Stimulated activated CD4-positive, alpha-beta T cell treated with anti-CD3 and anti-CD28 coated beads, Interleukin-4, amount 100 ng/mL, for 48 hours (primary cell): ENCODE results near the gene NEK6.

Source experiments
- DNase-seq, 2 donors: peaks; one replicate each; pipeline ENCODE4 v3.0.0-alpha.2; 2020; ENCODE audit warnings: low read depth in 2 of 2

The NEK6 gene

DNA sequence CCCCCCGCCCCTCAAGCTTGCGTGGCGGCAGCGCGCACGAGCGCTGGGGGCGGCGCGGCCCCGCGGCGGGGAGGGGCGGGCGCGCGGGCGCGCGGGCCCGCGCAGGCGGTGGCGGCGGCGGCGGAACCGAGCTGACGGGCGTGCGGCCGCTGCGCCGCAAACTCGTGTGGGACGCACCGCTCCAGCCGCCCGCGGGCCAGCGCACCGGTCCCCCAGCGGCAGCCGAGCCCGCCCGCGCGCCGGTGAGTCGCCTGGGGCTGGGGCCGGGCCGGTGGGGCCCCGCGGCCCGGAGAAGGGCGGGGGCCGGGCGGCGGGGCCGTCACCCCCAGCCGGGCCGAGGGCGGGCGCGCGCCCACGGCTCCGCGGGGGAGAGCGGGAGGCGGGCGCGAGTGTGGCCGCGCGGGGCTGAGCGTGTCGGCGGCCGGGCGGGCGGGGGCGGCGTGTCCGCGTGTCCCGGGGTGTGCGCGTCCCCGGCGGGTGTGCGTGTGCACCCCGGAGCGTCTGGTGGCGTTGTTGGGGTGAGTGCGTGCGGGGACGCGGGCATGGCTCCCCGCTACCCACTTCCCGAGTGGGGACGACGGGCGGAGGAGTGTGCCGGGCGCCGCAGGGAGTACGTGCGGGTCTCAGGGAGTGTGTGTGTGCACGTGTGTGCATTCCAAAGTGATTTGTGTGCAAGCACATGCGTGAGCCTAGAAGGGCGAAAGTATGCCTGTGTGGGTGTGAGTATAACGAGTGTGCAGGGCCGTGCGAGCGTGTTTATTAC, at the start of gene NEK6:
Gene NEK6, plus strand, starts transcription at position 106 of the 763 bp plus-strand sequence. CDS start 44,016 bp downstream, outside the sequence.
- no peak for DNase-seq

GRCh38 chr9:124208571-124208970, 49.2 kb upstream of the NEK6 start:
- DNase-seq = no peak

DNA sequence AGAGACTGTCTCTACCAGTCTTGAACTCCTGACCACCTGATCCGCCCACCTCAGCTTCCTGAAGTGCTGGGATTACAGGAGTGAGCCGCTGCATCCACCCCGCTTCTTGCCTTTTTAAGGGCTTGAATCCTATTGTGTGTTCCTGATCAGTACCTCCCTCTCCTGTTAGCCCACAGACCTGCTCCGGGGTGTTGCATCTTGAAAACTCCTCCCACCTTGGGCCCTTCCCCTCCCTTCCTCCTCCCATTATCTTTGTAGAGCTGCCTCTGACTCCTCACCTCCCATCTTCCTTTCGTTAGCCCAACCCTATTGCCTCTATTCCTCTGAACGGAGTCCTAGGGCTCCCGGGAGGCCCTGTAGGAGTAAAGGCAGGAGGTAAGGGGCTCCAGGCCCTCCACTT, 48.5 kb upstream of the NEK6 start:
- no peak for DNase-seq

DNA sequence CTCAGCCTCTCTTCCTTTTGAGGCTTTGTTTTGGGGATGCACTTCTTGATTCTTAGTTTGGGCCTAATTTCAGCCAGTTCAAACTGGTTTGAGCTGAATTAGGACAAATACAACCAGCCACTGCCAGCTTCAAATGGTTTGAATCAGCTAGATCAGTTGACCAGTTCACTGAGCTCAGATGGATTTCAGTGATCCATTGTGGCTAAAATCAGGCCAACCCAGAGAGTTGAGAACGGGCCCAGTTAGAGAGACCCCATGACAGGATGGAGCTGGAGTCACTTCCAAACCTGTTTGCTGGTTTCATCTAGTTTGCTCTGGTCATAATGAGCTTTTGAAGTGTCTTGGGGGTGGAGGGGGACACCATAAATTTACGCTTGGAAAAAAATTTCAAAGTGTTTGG, 48.0 kb upstream of the NEK6 start:
- no peak for DNase-seq

DNA sequence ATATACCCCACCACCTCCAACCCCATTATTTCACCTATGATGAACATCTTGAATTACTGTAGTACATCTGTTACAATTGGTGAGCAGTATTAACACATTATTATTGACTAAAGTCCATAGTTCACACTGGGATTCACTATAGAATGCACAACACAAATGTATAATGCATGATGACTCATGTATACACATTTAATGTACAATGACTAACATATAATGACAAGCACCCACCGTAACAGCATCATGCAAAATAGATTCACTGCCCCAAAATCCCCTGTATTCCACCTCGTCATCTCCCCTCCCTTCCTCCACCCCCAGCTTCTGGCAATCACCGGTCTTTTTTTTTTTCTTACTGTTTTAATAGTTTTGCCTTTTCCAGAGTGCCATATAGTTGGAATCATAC, 47.1 kb upstream of the NEK6 start:
- peak in 1 of 2 donors; percentile 49 for DNase-seq

GRCh38 chr9:124212381-124213050, 45.2 kb upstream of the NEK6 start:
- DNase-seq = no peak

DNA sequence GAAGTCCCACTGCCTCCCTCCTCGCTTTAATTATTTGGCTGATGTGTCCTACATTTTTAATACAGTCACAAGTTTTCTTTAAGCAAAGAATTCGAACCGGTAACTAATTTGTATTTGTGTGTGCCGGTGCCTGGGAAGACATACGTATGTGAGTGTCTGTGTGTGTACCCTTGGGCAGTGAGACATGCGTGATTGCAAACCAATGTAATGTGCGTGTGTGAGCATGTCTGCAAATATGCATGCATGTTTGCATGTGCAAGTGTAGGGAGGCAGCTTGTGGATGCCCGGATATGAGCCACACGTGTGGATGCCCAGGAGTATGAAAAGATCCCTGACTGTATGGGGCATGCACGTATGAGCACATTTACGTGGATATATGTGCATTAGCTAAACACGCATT, 44.4 kb upstream of the NEK6 start:
- no peak for DNase-seq

DNA sequence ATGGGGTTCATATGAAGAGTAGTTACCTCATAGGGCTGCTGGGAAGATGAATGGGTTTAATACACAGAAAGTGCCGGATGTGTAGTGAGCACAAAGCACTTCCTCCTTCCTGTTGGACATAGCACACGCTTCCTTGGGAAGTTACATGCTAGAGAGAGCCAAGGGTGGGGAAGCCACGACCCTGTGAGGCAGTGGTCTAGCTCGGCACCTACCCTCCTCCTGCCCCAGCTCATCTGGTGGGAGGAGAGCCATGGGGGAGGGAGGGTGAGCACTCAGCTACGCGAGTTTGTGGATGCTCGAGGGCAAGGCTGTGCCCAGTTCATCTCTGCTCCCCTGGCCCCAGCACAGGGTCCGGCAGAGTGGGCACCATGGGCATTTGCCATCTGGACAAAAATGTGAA, 43.6 kb upstream of the NEK6 start:
- DNase-seq = no peak

GRCh38 chr9:124214596-124215367, 43.0 kb upstream of the NEK6 start:
- DNase-seq = no peak

DNA sequence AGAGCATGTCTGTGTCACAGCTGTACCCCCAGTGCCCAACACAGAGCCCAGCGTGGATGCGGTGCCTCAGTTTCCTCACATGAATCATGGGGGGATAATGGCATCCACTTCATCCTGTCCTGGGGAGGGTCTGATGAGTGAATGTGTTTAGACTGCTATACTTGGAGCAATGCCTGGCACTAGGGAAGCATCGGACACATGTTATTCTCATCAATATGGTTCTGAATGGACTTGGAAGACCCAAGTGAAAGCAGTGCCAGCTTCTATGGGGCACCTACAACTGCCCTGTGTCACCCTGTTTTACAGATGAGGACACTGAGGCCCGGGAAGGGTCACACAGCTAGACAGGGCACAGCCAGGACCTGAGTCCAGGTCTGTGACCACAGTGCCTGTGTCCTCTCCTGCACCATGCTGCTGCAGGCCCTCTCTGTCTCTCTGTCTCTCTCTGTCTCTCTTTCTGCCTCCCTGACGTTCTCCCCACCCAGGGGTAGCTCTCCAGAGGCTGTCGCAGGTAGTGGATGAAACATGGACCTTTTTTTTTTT, 42.3 kb upstream of the NEK6 start:
- no peak for DNase-seq

- no peak for DNase-seq
Measured at GRCh38 chr9:124215956-124216355, 41.8 kb upstream of the NEK6 start.

DNA sequence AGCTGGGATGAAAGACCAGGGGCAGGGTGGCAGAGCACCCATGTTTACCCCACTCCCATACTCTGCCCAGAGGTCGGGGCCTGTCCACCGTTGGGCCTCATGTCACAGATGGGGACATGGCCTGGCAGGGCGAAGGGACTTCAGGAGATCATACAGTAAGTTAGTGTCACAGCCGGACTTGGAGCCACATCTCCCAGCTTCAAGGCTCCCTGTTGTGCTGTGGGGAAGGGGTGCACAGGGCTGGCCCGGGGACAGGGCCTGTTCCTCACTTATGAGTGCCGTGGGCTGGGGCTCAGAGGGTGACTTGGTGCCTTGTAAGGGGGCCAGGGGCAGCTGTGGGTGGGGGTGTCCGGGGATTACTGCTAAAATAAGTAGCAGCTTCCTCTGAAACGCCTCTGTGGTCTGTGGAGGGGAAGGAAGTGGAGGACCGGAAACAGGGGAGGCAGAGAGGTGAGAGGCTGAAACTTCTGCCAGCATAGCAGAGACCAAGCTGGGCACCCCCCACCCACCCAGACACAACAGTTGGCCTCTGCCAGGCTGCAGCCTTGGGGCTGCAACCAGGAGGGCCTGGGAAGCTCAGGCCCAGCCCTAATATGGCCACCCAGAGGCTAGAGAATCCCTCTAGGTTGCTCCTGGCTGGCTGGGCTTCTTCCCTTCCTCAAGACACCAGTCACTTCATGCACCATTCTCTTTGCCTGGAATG, 41.1 kb upstream of the NEK6 start:
- peak; percentile 48 to 51 for DNase-seq

DNA sequence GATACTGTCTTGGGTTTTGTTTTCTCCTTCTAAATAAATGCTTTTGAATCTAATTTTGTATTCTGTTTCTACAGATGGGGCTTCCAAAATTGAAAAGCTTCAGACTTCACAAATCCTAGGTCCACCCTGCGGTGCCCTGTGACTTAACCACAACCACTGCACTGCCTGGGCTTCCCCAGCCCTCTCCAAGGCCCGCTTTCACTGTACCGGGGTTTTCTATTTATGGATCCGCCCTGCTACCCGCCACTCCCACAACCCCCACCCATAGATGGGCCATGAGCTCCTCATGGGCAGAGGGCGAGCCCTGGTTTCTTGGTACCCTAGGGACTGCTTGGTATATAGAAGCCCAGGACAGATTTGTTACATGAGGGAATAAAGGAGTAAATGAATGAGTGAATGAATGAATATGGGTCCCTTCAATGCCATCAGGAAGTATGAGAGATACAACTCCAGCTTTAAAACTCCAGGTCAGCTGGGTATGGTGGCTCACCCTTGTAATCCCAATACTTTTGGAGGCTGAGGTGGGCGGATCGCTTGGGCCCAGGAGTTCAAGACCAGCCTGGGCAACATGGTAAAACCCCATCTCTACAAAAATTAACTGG, 39.8 kb upstream of the NEK6 start:
- DNase-seq = no peak

DNA sequence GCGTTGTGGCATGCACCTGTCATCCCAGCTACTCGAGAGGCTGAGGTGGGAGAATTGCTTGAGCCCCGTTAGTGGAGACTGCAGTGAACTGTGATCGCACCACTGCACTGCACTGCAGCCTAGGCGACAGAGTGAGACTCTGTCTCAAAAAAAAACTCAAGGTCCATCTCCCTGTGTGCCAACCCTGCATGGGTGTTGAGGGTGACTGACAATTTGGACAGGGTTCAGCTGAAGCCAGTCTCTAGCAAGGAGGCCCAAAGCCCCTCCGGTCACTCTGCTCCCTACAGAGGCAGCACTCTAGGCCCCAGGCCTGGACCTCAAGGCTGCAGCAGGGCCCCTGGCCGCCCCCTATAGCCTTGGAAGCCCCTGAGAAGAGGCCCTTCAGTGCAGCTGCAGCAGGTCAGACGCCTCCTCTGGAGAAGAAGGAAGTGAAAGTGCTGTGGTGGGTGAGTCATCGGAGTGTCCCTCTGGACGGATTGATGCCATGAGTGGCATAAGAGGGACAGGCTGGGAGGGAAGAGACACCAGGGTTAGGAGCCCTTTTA, 39.2 kb upstream of the NEK6 start:
- DNase-seq = peak in 1 of 2 donors; percentile 42

- no peak for DNase-seq
Measured at GRCh38 chr9:124218987-124219461, 38.7 kb upstream of the NEK6 start.

DNA sequence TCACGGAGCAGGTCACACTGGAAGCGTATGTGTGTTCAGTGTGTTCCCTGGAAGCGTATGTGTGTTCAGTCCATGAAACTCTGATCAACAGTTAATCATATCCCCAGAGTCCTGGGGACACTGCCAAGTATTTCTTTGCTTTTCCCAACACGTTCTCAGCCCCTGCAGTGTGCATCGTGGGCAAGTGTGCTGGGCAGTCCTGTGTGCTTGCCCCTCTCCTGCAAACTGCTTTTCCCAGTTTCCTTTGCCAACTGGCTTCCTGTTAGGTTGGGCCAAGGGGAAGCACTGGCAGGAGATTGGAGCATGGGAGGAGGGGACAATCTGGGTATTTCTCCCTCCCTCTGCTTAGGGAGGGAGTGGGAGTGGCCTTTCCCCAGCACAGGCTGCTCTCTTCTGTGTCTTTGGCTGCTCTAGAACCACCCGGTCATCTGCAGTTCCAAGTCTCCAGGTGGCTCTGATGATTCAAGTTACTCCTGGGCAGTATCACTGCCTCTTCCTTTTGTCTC, 36.8 kb upstream of the NEK6 start:
- no peak for DNase-seq

DNA sequence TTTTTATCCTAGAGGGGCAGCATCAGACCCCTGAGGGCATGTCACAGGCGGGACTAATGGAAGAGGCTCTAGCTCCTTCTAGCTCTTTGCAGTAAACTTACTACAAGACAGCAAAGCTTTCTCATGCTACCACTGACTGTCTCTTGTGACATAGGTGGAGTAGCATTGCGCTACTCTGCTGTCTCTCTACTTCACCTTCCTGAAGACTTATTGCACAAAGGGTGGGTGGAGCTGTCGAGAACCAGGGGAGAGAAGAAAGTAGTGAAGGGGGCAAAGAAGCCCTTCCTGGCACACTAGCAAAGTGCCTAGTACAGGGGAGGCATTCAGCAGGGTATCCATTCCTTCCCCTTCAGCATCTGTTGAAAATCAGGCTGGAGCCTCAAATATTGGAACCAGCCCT, 36.1 kb upstream of the NEK6 start:
- no peak for DNase-seq

GRCh38 chr9:124222109-124222508, 35.6 kb upstream of the NEK6 start:
- no peak for DNase-seq

DNA sequence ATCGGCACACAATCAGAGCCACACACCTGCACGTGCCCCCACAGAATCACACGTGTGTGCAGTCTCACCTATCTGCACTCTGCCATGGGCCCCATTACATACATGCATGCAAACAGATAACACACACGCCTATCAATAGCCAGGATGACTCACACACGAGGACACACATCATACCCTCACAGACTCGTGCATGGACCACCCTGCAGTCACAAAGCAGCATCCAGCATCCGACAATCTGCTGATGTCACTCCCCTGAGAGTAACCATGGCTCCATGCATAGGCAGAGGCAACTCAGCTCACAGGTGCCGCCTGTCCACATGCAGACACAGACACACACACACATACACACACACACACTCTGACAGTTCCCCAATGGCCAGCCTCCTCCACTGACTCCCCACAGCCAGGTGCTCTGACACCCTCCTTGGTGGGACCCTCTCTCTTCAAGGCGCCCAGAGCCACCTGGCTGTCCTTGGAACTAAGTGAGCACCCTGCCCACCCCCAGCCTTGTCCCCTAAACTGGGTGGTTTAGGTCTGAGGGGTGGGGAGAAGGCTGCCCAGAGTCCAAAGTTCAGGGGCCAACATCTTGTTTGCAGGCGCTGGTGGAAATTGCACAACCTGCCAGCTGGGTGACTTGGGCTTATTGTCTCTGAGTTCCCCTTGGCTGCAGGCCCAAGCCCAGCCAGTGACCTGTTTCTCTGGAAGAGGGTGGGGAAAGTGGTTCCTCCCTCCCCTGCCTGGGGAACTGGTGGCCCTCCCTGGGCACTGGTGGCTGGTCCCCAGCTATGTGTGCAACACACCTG, 34.6 kb upstream of the NEK6 start:
- no peak for DNase-seq

- DNase-seq = no peak
Measured at GRCh38 chr9:124225945-124226344, 31.8 kb upstream of the NEK6 start.
